ENCODE data around the gene NCOA3.
"Not testable (repeated sequence)": the region's sequence is repeated elsewhere in the genome, so short reads cannot be mapped to it uniquely, and the experiment has no call there.

The NCOA3 gene

DNA sequence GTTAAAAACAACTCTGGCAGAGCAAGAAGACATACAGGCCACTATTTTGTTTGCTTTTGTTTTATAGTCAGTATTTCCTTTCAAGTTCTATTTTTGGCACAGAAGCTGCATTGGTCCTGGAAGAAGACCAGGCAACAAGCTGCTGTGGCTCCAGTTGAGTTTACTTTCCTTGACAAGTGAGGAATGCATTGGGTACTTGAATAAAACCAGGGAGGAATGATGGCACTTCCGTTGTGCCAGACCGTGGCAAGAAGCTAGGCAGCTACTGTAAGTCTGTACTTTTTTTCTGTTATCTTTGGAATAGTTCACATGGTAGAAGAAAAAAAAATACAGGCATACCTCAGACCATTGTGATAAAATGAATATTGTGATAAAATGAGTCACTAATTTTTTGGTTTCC is 66.3 kb downstream of the NCOA3 start:
- no peak for DNase-seq

GRCh38 chr20:47568837-47569410 is 67.2 kb downstream of the NCOA3 start:
- DNase-seq: no peak

DNA sequence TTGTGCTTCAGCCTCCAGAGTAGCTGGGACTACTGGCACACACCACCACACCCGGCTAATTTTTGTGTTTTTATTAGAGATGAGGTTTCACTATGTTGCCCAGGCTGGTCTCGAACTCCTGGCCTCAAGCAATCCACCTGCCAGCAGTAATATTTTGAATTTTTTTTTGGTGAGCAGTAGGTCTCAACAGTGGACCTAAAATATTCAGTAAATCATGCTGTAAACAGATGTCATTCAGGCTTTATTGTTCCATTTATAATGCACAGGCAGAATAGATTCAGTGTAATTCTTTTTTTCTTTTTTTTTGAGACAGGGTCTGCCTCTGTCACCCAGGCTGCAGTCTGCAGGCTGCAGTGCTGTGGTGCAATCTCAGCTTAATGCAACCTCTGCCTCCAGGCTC is 69.7 kb downstream of the NCOA3 start:
- no peak for DNase-seq

- no peak for DNase-seq
Observed at GRCh38 chr20:47572105-47572729, 70.5 kb downstream of the NCOA3 start.

DNA sequence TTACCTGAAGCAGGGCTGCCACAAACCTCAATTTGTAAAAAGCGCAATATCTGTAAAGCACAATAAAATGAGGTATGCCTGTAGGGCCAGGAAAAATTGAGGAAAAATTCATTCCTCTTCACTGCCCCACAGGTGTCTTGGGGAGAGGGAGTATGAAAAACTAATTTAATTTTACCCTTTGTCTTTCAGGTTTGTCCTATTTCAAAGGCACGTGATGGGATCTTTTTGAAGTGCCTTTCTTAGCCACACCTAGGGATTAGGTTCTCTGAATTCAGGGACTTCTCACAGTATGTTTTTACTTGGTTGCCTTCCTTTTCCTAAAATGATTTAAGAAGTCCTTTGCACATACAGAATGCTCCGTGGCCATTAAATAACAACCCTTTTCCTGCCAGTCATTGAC is 71.9 kb downstream of the NCOA3 start:
- no peak for DNase-seq

- no peak for DNase-seq
Observed at GRCh38 chr20:47574616-47575364, 73.1 kb downstream of the NCOA3 start.

- DNase-seq: no peak
Observed at GRCh38 chr20:47576516-47577033, 74.9 kb downstream of the NCOA3 start.

DNA sequence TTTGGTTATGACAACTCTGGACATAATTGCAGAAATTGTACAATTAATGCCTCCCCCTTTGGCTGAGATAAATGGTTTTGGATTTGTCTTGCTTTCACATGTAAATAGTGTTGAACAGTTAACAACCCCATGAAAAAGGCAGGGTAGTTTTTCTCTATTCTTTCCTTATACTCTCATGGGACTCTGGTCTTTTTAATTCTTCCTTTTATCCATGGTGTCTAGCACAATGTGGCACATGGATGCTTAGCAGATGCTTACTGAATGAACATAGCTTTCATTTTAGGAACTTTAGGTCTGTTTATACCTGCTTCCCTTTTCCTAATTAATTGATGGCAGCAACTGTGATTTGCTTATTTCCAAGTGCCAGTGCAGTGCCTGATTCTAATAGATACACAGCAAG is 75.6 kb downstream of the NCOA3 start:
- no peak for DNase-seq

DNA sequence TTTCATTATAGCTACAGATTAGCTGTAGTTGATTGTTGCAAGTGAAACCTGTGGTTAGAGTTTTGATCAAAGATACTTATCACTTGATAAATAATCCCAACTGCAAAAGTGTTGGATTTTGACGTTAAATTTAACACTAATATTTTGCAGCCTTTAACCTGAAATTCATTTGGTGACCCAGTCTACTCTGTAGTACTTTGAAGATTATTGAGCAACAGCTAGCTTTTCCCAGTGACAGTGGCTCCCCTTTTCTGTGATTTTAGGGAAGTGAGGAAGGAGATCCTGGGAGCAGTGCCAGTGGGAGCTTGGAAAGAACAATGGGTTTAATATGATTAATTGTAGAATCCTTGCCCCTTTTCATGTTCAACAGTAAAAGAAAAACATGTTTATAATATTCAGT is 76.9 kb downstream of the NCOA3 start:
- DNase-seq: no peak

- DNase-seq: not testable (repeated sequence)
Observed at GRCh38 chr20:47580686-47581085, 79.0 kb downstream of the NCOA3 start.

DNA sequence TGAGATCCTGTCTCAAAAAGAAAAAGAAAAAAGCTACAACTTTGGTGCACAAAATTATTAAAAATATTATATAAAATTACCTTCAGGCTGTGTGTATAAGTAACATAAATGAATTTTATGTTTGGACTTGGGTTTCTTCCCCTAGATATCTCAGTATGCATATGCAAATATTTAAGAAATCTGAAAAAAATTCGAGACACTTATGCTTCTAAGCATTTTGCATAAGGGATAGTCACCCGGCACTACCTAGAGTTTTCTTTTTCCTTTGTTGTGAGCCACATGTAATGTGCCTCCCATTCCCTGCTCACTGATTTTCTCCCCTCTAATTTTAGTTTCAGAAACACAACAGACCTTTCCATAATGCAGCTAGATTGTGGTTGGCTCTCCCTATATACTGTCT is 79.4 kb downstream of the NCOA3 start:
- DNase-seq: no peak

- DNase-seq: no peak
Observed at GRCh38 chr20:47583551-47583950, 81.9 kb downstream of the NCOA3 start.

DNA sequence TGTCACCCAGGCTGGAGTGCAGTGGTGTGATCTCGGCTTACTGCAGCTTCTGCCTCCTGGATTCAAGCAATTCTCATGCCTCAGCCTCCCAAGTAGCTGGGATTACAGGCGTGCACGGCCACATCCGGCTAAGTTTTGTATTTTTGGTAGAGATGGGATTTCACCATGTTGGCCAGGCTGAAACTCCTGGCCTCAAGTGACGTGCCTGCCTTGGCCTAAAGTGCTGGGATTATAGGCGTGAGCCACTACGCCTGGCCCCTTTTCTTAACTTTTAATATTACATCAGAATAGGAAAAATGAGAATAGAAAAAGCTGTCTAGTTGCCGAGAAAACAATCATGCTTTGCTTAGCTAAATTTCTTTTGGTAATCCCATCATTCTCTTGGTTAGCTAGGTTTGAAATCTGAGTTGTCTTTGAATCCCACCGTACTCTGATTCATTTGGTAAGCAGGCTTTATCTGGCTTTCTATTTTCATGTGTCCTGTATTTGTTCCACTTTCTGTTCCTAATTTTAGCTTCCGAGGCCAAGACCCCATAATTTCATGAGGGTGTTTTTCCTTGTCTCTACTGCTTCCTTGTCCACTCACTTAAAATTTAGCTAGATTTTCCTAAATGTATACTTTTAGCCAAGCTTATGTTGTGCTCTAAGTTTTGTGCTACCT is 83.5 kb downstream of the NCOA3 start:
- no peak for DNase-seq

GRCh38 chr20:47586649-47587294 is 85.1 kb downstream of the NCOA3 start:
- no peak for DNase-seq

DNA sequence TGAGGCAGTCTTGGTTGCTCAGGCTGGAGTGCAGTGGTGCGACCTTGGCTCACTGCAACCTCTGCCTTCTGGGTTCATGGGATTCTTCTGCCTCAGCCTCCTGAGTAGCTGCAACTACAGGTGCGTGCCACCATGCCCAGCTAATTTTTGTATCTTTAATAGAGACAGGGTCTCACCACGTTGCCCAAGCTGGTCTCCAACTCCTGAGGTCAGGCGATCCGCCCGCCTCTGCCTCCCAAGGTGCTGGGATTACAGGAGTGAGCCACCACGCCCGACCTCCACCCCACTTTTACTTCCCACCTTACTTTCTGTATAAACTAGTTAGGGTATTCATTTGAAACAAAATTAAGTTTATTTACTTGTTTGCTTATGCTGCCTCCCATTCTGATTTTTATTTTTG is 86.5 kb downstream of the NCOA3 start:
- no peak for DNase-seq

DNA sequence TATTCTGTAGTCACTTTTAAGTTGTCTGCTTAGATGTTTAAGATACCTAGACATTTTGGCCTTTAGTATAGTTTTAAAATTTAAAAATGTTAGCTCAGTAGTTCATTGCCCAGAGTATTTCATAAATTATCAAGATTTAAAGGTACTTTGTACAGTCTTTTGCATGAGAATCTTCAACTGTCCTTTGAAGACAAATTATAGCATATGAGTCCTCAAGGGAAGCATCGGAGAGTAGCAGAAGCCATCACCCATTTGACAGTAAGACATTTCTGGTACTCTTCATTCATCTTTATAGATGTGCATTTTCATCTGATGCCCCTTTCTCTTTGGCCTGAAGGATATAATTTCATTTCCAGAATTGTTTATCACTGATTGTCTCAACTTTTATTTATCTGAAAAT is 89.5 kb downstream of the NCOA3 start:
- no peak for DNase-seq

- no peak for DNase-seq
Observed at GRCh38 chr20:47594157-47594556, 92.5 kb downstream of the NCOA3 start.

DNA sequence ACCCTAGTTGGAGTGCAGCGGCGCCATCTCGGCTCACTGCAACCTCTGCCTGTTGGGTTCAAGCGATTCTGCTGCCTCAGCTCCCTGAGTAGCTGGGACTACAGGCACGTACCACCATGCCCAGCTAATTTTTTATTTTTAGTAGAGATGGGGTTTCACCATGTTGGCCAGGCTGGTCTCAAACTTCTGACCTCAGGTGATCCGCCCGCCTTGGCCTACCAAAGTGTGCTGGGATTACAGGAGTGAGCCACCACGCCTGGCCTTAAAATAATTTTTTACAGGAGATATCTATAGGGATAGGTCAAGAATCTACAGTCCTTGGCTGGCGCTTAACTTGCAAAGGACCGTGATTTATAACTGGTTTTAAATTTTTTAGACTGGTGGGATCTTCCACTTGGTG is 93.5 kb downstream of the NCOA3 start:
- DNase-seq: not testable (repeated sequence)

GRCh38 chr20:47596003-47596571 is 94.4 kb downstream of the NCOA3 start:
- DNase-seq: no peak

DNA sequence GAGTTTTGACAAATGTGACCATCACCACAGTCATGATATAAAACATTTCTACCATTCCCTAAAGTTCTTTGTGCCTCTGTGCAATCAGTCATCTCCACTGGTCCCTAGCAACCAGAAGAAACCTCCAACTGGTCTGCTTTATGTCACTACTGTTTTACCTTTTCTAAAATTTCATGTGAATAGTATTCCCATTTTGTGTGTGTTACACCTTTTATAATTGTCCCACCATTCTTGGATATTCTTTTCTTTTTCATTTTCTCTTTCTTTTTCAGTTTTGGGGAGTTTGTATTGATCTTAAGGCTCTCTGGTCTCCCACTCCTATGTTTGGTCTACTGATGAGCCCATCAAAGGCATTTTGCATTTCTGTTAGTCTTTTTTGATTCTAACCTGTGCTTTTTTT is 95.4 kb downstream of the NCOA3 start:
- DNase-seq: no peak

GRCh38 chr20:47598911-47599744 is 97.4 kb downstream of the NCOA3 start:
- no peak for DNase-seq

Data from activated CD4-positive, CD25-positive, alpha-beta regulatory T cell treated with anti-CD3 and anti-CD28 coated beads, Interleukin-2, amount 50 U/mL, for 72 hours (primary cell).